Measurements from ENCODE around the gene TRIM44.

DNA sequence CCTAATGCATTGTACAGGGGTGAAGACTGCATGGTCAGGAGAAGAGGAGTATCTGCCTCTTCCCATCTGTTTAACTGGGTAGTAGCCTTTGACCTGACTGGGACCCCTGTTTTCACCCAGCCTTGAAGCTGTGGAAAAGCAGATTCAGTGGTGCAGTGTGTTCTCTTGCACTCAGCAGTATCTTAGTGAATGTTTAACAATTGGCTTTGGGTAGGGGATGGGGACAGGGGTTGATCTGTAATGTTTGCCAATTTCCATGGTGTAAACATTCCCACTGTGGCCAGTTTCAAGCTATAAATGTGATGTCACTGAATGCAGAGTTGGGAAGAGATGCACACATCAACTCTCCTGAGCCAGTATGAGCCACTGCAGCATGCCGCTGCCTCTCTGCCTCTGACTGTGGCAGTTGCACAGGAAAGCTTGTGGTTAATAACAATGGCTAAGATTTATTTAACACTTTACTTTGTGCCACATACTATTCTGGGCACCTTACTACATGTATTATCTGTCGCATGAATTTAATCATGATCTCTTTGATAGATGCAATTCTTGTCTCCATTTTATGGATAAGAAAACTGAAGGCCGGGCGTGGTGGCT is 28.6 kb upstream of the TRIM44 start:
- TF ChIP-seq POLR2AphosphoS5 (IDR thresholded peaks at IDR 0.05; ENCODE audit: low read depth, low read length), result no peak
- TF ChIP-seq POLR2A (IDR thresholded peaks at IDR 0.05; ENCODE audit: low read depth, low read length), result no peak
- TF ChIP-seq TAF1 (IDR thresholded peaks at IDR 0.05; ENCODE audit: borderline replicate concordance, low read depth, low read length), result no peak

Measured in GM12892 (cell line).